Chondrocyte (in vitro differentiated cells): ENCODE data around the gene PRAMEF33. TPM values are rescaled to one million over a fixed set of nuclear protein-coding genes. Genes with fewer than 3 reads are reported as not detected.
"Not testable (repeated sequence)": the region's sequence is repeated elsewhere in the genome, so short reads cannot be mapped to it uniquely, and the experiment has no call there.

ENCODE experiments used
- DNase-seq: peaks from one replicate; pipeline ENCODE4 v3.0.0; 2021; ENCODE audit warnings: mixed read lengths, low spot score
- H3K27ac Mint-ChIP-seq: one replicate; pipeline ENCODE4 v1.8.0; 2021; ENCODE audit warnings: mild to moderate bottlenecking, moderate library complexity, mixed read lengths; ENCODE audit not compliant: unreplicated experiment
- H3K27me3 Mint-ChIP-seq: 2 replicates; pipeline ENCODE4 v1.8.0; 2021; ENCODE audit warnings: low read depth, mixed read lengths
- H3K36me3 Mint-ChIP-seq: 2 replicates; pipeline ENCODE4 v1.8.0; 2021; ENCODE audit warnings: low read depth, mixed read lengths
- H3K4me1 Mint-ChIP-seq: 2 replicates; pipeline ENCODE4 v1.8.0; 2021; ENCODE audit warnings: low read depth, mild to moderate bottlenecking, mixed read lengths
- H3K4me3 Mint-ChIP-seq: one replicate; pipeline ENCODE4 v1.8.0; 2021; ENCODE audit warnings: mild to moderate bottlenecking, moderate library complexity, mixed read lengths; ENCODE audit not compliant: unreplicated experiment
- H3K9me3 Mint-ChIP-seq: 2 replicates; pipeline ENCODE4 v1.8.0; 2021; ENCODE audit warnings: low read depth, mixed read lengths
- long read RNA-seq: library from polyadenylated mRNA; stranded (forward); transcript quantifications from one replicate; pipeline ENCODE4 v2.0.0, GENCODE V29; 2021
- total RNA-seq: library from RNA; stranded (reverse); gene quantifications from 3 replicates; pipeline ENCODE4 v1.2.1, GENCODE V29; 2021

PRAMEF33 gene, protein sequence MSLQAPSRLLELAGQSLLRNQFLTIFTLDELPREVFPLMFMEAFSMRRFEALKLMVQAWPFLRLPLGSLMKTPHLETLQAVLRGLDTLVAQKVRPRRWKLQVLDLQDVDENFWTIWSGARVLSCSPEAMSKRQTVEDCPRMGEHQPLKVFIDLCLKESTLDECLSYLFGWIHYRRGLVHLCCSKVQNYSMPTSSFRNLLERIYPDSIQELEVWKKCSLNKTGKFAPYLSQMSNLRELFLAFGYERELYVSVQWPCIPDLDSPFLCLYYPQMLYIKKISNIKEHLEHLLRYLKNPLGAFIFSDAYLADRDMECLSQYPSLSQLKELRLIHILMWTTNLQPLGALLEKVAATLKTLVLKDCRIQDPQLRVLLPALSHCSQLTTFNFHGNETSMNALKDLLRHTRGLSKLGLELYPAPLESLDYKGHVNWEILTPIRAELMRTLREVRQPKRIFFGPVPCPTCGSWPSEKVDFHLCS
- not detected in 3 replicates for total RNA-seq
- long read RNA-seq = 0 reads

DNA sequence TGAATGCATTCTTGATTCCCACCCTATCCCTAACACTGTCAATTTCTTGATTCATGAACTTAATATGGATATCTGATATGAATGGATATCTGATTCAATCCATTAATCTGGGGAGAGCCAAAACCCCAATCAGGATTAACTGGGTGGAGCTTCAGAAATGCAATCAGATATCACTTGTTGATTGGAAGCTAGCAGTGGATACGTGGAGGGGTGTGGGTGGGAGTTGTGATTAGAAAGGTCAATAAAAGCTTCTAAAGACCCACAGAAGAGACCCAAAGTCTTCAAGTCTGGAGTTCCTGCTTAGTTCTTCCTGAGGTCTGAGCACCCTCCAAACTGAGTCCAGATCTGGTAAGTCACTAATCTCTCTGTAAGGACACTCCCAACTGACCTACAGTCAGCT lies at the start of gene PRAMEF33:
Gene PRAMEF33 (plus strand): TSS at position 301 of the 400 bp plus-strand sequence. CDS start 2,416 bp downstream, outside the sequence.
- H3K27me3 Mint-ChIP-seq, DNase-seq, H3K4me1 Mint-ChIP-seq, H3K4me3 Mint-ChIP-seq, H3K27ac Mint-ChIP-seq, H3K36me3 Mint-ChIP-seq, H3K9me3 Mint-ChIP-seq: not testable (repeated sequence)

DNA sequence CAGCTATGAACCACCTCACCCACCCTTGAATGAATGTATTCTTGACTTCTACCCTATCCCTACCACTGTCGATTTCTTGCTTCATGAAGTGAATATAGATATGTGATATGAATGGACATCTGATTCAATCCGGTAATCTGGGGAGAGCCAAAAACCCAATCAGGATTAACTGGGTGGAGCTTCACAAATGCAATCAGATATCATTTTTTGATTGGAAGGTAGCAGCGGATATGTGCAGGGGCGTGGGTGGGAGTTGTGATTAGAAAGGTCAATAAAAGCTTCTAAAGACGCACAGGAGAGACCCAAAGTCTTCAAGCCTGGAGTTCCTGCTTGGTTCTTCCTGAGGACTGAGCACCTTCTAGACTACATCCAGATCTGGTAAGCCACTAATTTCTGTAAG lies 49.4 kb upstream of the PRAMEF33 start, which contains the start of gene PRAMEF5:
Gene PRAMEF5 (plus strand): TSS at position 301 of the 400 bp plus-strand sequence. CDS start 5,071 bp downstream, outside the sequence.
- H3K27me3 Mint-ChIP-seq, H3K36me3 Mint-ChIP-seq, H3K9me3 Mint-ChIP-seq, H3K27ac Mint-ChIP-seq, H3K4me3 Mint-ChIP-seq, DNase-seq, H3K4me1 Mint-ChIP-seq: not testable (repeated sequence)

DNA sequence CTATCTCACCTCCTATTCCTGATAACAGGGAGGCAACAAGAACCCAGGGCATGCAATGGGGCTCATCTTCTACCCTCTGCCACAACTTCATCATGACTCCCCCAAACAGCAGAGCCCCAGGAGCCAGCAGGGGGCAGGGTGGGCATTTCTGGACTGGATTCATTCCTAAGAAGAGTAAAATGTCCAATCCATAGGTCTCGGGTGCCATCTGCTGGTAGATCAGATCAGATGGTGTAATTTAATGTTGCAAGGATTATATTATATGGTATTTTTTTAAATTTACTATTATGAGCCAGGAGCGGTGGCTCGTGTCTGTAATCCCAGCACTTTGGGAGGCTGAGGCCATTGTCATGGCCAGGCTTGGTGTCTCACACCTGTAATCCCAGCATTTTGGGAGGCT lies 38.2 kb upstream of the PRAMEF33 start:
- not testable (repeated sequence) for H3K36me3 Mint-ChIP-seq, H3K4me1 Mint-ChIP-seq, H3K27ac Mint-ChIP-seq, H3K9me3 Mint-ChIP-seq, H3K4me3 Mint-ChIP-seq, DNase-seq, H3K27me3 Mint-ChIP-seq

DNA sequence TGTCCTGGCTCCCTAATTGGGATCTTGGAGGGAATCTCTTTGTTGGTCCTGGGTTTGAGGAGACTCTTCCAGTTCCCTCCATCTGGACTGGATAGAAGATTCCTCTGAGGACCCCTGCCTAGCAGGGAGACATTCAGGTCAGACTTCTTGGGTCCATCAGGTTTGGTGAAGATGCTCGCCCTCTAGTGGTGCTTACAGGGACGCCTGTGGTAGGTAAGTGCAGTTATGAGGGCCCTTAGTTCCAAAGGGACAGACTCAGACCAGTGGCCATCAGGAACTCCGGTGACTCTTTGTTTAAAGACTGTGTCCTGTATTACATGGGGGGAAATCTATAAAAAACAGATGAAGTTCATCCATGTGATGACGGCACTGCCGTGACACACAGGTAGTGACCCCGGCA lies 26.3 kb upstream of the PRAMEF33 start:
- not testable (repeated sequence) for H3K4me1 Mint-ChIP-seq, H3K4me3 Mint-ChIP-seq, H3K36me3 Mint-ChIP-seq, H3K9me3 Mint-ChIP-seq, H3K27me3 Mint-ChIP-seq, DNase-seq, H3K27ac Mint-ChIP-seq

DNA sequence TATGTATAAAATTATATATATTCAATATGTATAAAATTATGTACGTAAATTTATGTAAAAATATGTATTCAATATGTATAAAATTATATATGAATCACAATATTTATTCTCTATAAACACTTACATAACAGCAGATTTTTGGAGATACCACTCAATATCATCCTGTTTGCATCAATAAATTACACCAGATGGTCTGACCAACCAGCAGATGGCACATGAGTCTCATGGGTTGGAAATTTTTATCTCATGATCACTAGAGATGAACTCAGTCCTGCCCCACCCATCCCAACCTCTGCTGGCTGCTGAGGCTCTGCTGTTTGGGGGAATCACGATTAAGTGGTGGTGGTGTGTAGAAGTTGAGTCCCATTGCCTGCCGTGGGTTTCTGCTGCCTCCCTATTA lies 23.7 kb upstream of the PRAMEF33 start:
- H3K4me3 Mint-ChIP-seq, H3K9me3 Mint-ChIP-seq, H3K27ac Mint-ChIP-seq, H3K4me1 Mint-ChIP-seq, H3K36me3 Mint-ChIP-seq, H3K27me3 Mint-ChIP-seq, DNase-seq: not testable (repeated sequence)

DNA sequence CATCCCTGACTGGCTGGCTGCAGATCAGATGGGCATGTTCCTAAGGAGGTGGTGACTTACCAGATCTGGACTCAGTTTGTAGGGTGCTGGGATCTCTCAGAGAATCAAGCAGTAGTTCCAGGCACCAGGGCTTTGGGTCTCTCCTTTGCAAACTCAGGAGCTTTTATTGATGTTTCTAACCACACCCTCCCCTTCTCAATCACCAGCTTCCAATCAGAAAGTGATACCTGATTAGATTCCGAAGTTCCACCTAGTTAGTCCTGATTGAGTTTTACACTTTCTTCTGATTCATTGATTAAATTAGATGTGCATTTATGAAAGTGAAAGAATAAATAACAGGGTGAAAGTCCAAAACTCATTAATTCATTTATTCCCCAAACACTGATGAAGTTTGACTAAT lies 18.3 kb upstream of the PRAMEF33 start, which contains the start of gene PRAMEF8:
Gene PRAMEF8 (minus strand): TSS at position 101 of the 400 bp plus-strand sequence. CDS start 1,046 bp downstream, outside the sequence.
- not testable (repeated sequence) for H3K4me1 Mint-ChIP-seq, H3K27me3 Mint-ChIP-seq, H3K36me3 Mint-ChIP-seq, DNase-seq, H3K4me3 Mint-ChIP-seq, H3K27ac Mint-ChIP-seq, H3K9me3 Mint-ChIP-seq

DNA sequence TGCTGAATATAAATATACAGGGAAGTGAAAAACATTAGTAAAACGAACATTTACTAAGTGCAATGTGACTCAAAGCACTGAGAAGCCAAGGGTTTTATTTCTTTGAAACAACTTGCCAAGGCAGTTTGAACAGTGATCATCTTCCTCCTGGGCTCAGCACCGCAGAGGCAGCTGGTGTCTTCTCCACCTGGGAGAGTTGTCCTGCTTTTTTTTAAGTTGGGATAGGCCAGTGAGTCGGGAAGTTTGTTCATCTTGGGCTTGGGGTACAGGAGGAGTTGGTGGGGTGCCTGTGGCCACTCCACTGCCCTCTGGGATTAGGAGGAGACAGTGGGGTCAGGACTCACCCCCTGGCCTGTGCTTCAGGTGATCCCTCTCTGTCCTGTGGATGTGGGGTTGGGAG lies 14.3 kb upstream of the PRAMEF33 start:
- not testable (repeated sequence) for H3K27ac Mint-ChIP-seq, H3K9me3 Mint-ChIP-seq, H3K36me3 Mint-ChIP-seq, H3K4me1 Mint-ChIP-seq, H3K27me3 Mint-ChIP-seq, H3K4me3 Mint-ChIP-seq, DNase-seq

DNA sequence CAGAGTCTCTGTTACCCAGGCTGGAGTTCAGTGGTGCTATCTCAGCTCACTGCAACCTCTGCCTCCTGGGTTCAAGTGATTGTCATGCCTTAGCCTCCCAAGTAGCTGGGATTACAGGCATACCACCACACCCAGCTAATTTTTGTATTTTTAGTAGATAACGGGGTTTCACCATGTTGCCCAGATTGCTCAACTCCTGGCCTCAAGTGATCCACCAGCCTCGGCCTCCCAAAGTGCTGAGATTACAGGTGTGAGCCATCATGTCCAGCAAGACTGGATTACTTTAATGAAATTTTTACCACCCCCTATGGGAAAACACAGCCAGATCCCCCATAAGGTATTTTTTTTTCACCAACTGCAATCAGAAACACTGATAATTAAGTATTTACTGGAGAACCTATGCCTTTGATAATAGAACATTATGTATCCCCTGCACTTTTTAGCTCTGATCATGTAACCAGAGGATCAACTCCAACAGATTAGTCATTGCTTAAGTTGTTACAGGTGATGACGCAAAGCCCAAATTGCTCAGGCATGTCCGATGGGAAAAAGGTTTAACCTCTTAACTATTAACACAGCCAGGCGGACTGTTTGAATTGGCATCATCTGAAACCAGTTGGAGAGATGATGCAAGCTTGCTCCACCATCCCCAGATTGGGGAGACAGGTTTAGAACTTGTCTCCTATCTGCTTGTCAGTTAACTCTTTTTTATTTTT lies 6.0 kb upstream of the PRAMEF33 start:
- H3K4me1 Mint-ChIP-seq, H3K27me3 Mint-ChIP-seq, H3K4me3 Mint-ChIP-seq, H3K27ac Mint-ChIP-seq, H3K9me3 Mint-ChIP-seq, H3K36me3 Mint-ChIP-seq, DNase-seq: not testable (repeated sequence)

DNA sequence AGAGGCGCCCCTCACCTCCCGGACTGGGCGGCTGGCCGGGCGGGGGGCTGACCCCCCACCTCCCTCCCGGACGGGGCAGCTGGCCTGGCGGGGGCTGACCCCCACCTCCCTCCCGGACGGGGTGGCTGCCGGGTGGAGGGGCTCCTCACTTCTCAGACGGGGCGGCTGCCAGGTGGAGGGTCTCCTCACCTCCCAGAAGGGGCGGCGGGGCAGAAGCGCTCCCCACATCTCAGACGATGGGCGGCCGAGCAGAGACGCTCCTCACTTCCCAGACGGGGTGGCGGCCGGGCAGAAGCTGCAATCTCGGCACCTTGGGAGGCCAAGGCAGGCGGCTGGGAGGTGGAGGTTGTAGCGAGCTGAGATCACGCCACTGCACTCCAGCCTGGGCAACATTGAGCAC lies 4.6 kb upstream of the PRAMEF33 start:
- DNase-seq, H3K4me3 Mint-ChIP-seq, H3K36me3 Mint-ChIP-seq, H3K27ac Mint-ChIP-seq, H3K4me1 Mint-ChIP-seq, H3K9me3 Mint-ChIP-seq, H3K27me3 Mint-ChIP-seq: not testable (repeated sequence)

DNA sequence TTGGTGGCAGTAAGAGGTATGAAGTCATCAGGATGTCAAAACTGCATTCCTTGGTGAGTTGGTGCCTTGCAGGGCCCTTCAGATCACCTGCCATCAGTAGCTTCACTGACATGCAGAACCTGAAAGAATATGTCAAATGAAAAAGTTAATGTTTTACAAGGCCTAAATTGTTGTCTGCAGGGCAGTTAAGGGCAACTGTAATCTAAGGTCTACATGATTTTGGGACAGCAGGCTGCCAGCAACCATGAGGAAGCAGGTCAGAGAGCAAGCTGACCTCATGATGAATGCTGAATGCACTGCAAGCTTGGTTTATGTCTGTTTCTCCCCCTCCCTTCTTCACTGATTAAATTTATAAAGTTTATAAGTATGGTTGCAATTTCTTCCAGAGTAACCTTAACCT lies 1.1 kb upstream of the PRAMEF33 start:
- not testable (repeated sequence) for H3K9me3 Mint-ChIP-seq, H3K27me3 Mint-ChIP-seq, H3K36me3 Mint-ChIP-seq, H3K4me3 Mint-ChIP-seq, H3K27ac Mint-ChIP-seq, H3K4me1 Mint-ChIP-seq, DNase-seq

DNA sequence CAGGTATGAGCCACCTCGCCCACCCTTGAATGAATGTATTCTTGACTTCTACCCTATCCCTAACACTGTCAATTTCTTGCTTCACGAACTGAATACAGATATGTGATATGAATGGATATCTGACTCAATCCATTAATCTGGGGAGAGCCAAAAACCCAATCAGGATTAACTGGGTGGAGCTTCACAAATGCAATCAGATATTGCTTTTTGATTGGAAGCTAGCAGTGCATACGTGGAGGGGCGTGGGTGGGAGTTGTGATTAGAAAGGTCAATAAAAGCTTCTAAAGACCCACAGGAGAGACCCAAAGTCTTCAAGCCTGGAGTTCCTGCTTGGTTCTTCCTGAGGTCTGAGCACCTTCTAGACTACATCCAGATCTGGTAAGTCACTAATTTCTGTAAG lies 11.9 kb downstream of the PRAMEF33 start, which contains the start of gene PRAMEF15:
Gene PRAMEF15 (plus strand): TSS at position 301 of the 400 bp plus-strand sequence. CDS start 2,827 bp downstream, outside the sequence.
- not testable (repeated sequence) for H3K27ac Mint-ChIP-seq, H3K36me3 Mint-ChIP-seq, H3K4me3 Mint-ChIP-seq, H3K27me3 Mint-ChIP-seq, H3K4me1 Mint-ChIP-seq, DNase-seq
- H3K9me3 Mint-ChIP-seq = peaks cover 16% of the 10 kb centered on the region

DNA sequence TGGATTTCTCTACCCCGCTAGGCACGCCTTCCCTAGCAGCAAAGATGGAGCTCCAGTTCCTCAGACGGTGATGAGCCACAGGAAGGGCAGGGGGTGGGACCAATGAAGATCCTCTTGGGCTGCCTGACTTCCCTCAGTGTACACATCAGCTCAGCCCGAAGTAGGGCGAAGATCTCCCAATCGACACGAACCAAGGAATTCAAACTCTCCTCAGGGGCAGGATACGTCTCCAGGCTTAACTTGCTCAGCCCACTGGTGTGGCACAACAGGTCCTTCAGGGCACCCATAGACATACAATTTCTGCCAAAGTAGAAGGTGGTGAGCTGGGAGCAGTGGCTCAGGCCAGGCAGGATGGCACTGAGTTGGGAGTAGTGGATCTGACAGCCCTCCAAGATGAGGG lies 39.2 kb downstream of the PRAMEF33 start:
- DNase-seq, H3K27ac Mint-ChIP-seq, H3K4me3 Mint-ChIP-seq, H3K36me3 Mint-ChIP-seq, H3K4me1 Mint-ChIP-seq, H3K9me3 Mint-ChIP-seq, H3K27me3 Mint-ChIP-seq: not testable (repeated sequence)
